Astrocyte of the spinal cord (primary cell): ENCODE measurements around the gene SH3PXD2B.

Source experiments
- DNase-seq: peaks from one replicate; pipeline ENCODE4 v3.0.0; 2011; ENCODE audit warnings: low read depth, low spot score
- H3K4me3 ChIP-seq: 2 replicates; pipeline ENCODE4 v1.5.1; 2011; ENCODE audit warnings: low read depth, mild to moderate bottlenecking, low read length, moderate library complexity
- CTCF ChIP-seq: IDR thresholded peaks from 2 replicates; pipeline ENCODE4 v1.5.1; 2012; ENCODE audit warnings: low read depth, mild to moderate bottlenecking, low read length, inconsistent platforms
- in situ Hi-C: cut with HindIII; loops from 2 replicates; pipeline ENCODE4 v1.10.0; 2017; ENCODE audit warnings: low sequenced_read_pairs

Gene SH3PXD2B

GRCh38 chr5:172450453-172450852 lies 3.9 kb downstream of the SH3PXD2B start:
- TF ChIP-seq CTCF, result no peak
- in situ Hi-C loops, result no loop called here
- no peak for DNase-seq
- no peak overlapping the region for H3K4me3 ChIP-seq

GRCh38 chr5:172448999-172449398 lies 5.3 kb downstream of the SH3PXD2B start:
- in situ Hi-C loops, result no loop called here
- no peak overlapping the region for H3K4me3 ChIP-seq
- TF ChIP-seq CTCF, result no peak
- no peak for DNase-seq

- TF ChIP-seq CTCF, result no peak
- in situ Hi-C loops, result no loop called here
- no peak for DNase-seq
- H3K4me3 ChIP-seq, result no peak overlapping the region
These were observed 6.5 kb downstream of the SH3PXD2B start for GRCh38 chr5:172447646-172448365.

GRCh38 chr5:172446336-172447051 lies 7.8 kb downstream of the SH3PXD2B start:
- peak; percentile 46 for DNase-seq
- no peak overlapping the region for H3K4me3 ChIP-seq
- no peak for TF ChIP-seq CTCF
- in situ Hi-C loops, result no loop called here

GRCh38 chr5:172445866-172446265 lies 8.5 kb downstream of the SH3PXD2B start:
- no peak for TF ChIP-seq CTCF

GRCh38 chr5:172444626-172445365 lies 9.5 kb downstream of the SH3PXD2B start:
- no peak for DNase-seq
- no peak overlapping the region for H3K4me3 ChIP-seq
- in situ Hi-C loops, result no loop called here
- no peak for TF ChIP-seq CTCF

More at GRCh38 chr5:172445866-172446265, 8.5 kb downstream of the SH3PXD2B start:
- in situ Hi-C loops, result no loop called here
- no peak for DNase-seq
- no peak overlapping the region for H3K4me3 ChIP-seq
